Brain pericyte (primary cell): ENCODE results near the gene DYSF.
"Not testable (repeated sequence)": the region's sequence is repeated elsewhere in the genome, so short reads cannot be mapped to it uniquely, and the experiment has no call there.

Experiments used
- DNase-seq: peaks from one replicate; pipeline ENCODE4 v3.0.0-alpha.2; 2012; ENCODE audit warnings: low read depth, low spot score

Gene DYSF

GRCh38 chr2:71646028-71646427 is 192.7 kb downstream of the DYSF start:
- DNase-seq = no peak

GRCh38 chr2:71647356-71647755 is 194.0 kb downstream of the DYSF start:
- no peak for DNase-seq

GRCh38 chr2:71655498-71655897 is 202.1 kb downstream of the DYSF start:
- DNase-seq = no peak

GRCh38 chr2:71658256-71658655 is 204.9 kb downstream of the DYSF start:
- DNase-seq = not testable (repeated sequence)

GRCh38 chr2:71658771-71659170 is 205.4 kb downstream of the DYSF start:
- no peak for DNase-seq

- no peak for DNase-seq
These were observed 206.6 kb downstream of the DYSF start for GRCh38 chr2:71659868-71660518.

- no peak for DNase-seq
These were observed 208.4 kb downstream of the DYSF start for GRCh38 chr2:71661782-71662181.

GRCh38 chr2:71662665-71663394 is 209.5 kb downstream of the DYSF start:
- no peak for DNase-seq

- DNase-seq = no peak
These were observed 210.8 kb downstream of the DYSF start for GRCh38 chr2:71664161-71664560.

- DNase-seq = no peak
These were observed 212.1 kb downstream of the DYSF start for GRCh38 chr2:71665168-71666093.

GRCh38 chr2:71666094-71666474 is 212.7 kb downstream of the DYSF start:
- no peak for DNase-seq

GRCh38 chr2:71667256-71668182 is 214.2 kb downstream of the DYSF start:
- DNase-seq = no peak

GRCh38 chr2:71668326-71669057 is 215.1 kb downstream of the DYSF start:
- no peak for DNase-seq

GRCh38 chr2:71669058-71669456 is 215.7 kb downstream of the DYSF start:
- no peak for DNase-seq

- no peak for DNase-seq
These were observed 216.5 kb downstream of the DYSF start for GRCh38 chr2:71669628-71670429.

GRCh38 chr2:71670430-71670795 is 217.1 kb downstream of the DYSF start:
- no peak for DNase-seq

- DNase-seq = no peak
These were observed 218.0 kb downstream of the DYSF start for GRCh38 chr2:71671203-71671854.

- no peak for DNase-seq
These were observed 218.8 kb downstream of the DYSF start for GRCh38 chr2:71671895-71672825.
